GM12891 (cell line): ENCODE data around the gene PHC3.

Experiments
- POLR2A ChIP-seq: IDR thresholded peaks from 2 replicates; pipeline ENCODE4 v1.6.1; 2011; ENCODE audit warnings: low read depth, low read length, control low read depth
- POLR2AphosphoS5 ChIP-seq: IDR thresholded peaks from 2 replicates; pipeline ENCODE4 v1.6.1; 2011; ENCODE audit warnings: low read depth, low read length, control low read depth
- SPI1 ChIP-seq: IDR thresholded peaks from 2 replicates; pipeline ENCODE4 v1.6.1; 2011; ENCODE audit warnings: low read depth, low read length, control low read depth
- TAF1 ChIP-seq: IDR thresholded peaks from 2 replicates; pipeline ENCODE4 v1.6.1; 2011; ENCODE audit warnings: low read depth, low read length, control low read depth

- TF ChIP-seq POLR2A = no peak
- TF ChIP-seq TAF1 = no peak
- no peak for TF ChIP-seq SPI1
- no peak for TF ChIP-seq POLR2AphosphoS5
These were observed 82.8 kb downstream of the PHC3 start for GRCh38 chr3:170098753-170099152.
